Measurements from ENCODE around the gene TMIGD1.

Gene TMIGD1

DNA sequence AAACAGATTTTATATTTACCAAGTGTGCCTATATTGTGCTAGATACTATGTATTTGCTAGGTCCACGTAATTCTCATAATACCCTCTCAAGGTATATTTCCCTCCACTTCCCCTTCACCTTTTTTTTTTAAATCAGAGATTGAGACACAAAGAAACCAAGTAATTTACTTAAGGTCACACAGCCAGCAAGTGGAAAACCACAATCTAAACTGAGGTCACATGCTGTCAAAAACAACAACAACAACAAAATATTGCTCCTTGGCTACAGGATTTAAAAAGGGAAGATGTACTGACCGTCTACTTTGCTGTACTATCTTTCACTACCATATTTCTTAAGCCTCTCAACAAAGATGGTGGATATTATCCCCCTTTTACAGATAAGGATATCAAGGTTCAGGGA lies 57.9 kb downstream of the TMIGD1 start:
- no peak for DNase-seq

- no peak for DNase-seq
Observed at GRCh38 chr17:30274887-30275286, 59.0 kb downstream of the TMIGD1 start.

DNA sequence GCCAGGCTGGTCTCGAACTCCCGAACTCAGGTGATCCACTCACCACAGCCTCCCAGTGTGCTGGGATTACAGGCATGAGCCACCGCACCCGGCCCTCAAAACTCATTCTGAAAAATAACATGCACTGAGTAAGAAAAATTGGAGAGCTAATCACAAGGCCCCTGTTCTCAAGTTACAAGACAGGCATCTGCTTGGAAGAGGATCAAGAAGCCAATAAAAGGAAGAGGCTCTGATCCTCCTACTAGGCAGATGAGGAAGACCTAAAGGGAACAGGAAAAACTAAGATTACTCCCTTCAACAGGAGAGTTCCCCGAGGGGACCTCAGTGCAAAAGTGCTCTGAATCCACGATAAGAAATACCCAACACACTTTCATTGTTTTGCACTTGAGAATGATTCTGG lies 60.5 kb downstream of the TMIGD1 start:
- no peak for DNase-seq

DNA sequence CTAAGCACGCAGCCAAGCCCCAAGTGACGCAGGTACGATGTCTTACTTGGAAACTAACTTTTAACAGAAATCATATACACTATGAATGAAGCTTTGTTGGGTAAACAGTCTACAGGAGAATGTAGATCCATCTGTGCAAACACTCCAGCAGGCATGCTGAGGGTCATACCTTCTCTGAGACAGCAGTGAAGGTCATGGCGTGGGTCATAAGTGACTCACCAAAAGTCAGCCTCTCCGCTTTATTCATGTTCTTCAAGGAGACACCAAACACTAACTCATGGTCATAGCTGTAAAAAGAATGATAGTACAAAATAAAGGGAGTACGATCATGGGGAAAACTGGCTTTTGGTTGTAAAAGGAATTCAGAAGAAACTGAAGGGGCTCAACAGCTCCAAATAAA lies 62.8 kb downstream of the TMIGD1 start:
- no peak for DNase-seq

DNA sequence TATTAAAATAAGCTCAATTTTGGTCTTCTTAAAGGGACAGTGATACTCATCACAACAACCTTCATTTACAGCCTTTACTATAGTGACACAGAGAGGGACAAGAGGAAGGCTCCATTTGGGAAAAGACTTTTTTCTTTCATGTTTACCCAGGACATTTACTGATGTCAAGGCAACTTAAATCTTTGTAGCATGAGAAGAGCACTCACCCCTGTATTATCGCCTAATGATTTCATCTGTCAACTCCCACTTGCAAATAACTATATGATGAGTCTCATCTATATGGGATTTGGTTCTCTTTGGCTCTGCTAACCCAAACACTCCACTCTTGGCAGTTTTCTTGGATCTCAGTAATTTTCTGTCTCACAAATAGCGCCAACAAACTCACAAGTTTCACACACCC lies 66.2 kb downstream of the TMIGD1 start:
- DNase-seq, result no peak
